Brain pericyte (primary cell): ENCODE results near the gene PIEZO2.
"Not testable (repeated sequence)": the region's sequence is repeated elsewhere in the genome, so short reads cannot be mapped to it uniquely, and the experiment has no call there.

Source experiments
- DNase-seq: peaks from one replicate; pipeline ENCODE4 v3.0.0-alpha.2; 2012; ENCODE audit warnings: low read depth, low spot score

The PIEZO2 gene

GRCh38 chr18:10685484-10685883 is 463.9 kb downstream of the PIEZO2 start:
- no peak for DNase-seq

GRCh38 chr18:10682368-10682714 is 467.0 kb downstream of the PIEZO2 start:
- DNase-seq = no peak

GRCh38 chr18:10681581-10682367 is 467.6 kb downstream of the PIEZO2 start:
- no peak for DNase-seq

- DNase-seq = no peak
These were observed 469.1 kb downstream of the PIEZO2 start for GRCh38 chr18:10680271-10680596.

- DNase-seq = no peak
These were observed 469.7 kb downstream of the PIEZO2 start for GRCh38 chr18:10679557-10680270.

GRCh38 chr18:10671441-10671840 is 477.9 kb downstream of the PIEZO2 start:
- DNase-seq = no peak

- DNase-seq = no peak
These were observed 478.5 kb downstream of the PIEZO2 start for GRCh38 chr18:10670856-10671255.

GRCh38 chr18:10669441-10670100 is 479.8 kb downstream of the PIEZO2 start:
- DNase-seq = no peak

- no peak for DNase-seq
These were observed 485.6 kb downstream of the PIEZO2 start for GRCh38 chr18:10663750-10664149.

- no peak for DNase-seq
These were observed 488.1 kb downstream of the PIEZO2 start for GRCh38 chr18:10661317-10661716.

- DNase-seq = no peak
These were observed 489.0 kb downstream of the PIEZO2 start for GRCh38 chr18:10660179-10660884.

- DNase-seq = no peak
These were observed 489.8 kb downstream of the PIEZO2 start for GRCh38 chr18:10659594-10659993.

- no peak for DNase-seq
These were observed 490.4 kb downstream of the PIEZO2 start for GRCh38 chr18:10659000-10659399.

GRCh38 chr18:10644003-10644402 is 505.4 kb downstream of the PIEZO2 start:
- DNase-seq = not testable (repeated sequence)

- not testable (repeated sequence) for DNase-seq
These were observed 506.3 kb downstream of the PIEZO2 start for GRCh38 chr18:10642915-10643524.

GRCh38 chr18:10638539-10638885 is 510.9 kb downstream of the PIEZO2 start:
- DNase-seq = not testable (repeated sequence)

GRCh38 chr18:10637858-10638538 is 511.4 kb downstream of the PIEZO2 start:
- not testable (repeated sequence) for DNase-seq

- not testable (repeated sequence) for DNase-seq
These were observed 520.3 kb downstream of the PIEZO2 start for GRCh38 chr18:10629076-10629475.

GRCh38 chr18:10626606-10627213 is 522.7 kb downstream of the PIEZO2 start:
- DNase-seq = not testable (repeated sequence)

GRCh38 chr18:10623606-10624005 is 525.8 kb downstream of the PIEZO2 start:
- DNase-seq = not testable (repeated sequence)

- DNase-seq = not testable (repeated sequence)
These were observed 526.4 kb downstream of the PIEZO2 start for GRCh38 chr18:10622982-10623381.
